Upper lobe of left lung (tissue), 4 donors: ENCODE data around the gene IFITM10.

Experiments used
- CTCF ChIP-seq, 6 experiments: fragments of 450-650 bp in 4 of 6; fragments of 200-600 bp in 2 of 6; sonication (generic) in 2 of 6; IDR thresholded peaks; one replicate each; pipeline ENCODE4 v1.5.1; 2016 to 2019; ENCODE audit warnings: antibody characterized with exemption in 6 of 6
- EP300 ChIP-seq, 4 donors: sonication (generic); formaldehyde crosslinking; IDR thresholded peaks; one replicate each; pipeline ENCODE4 v1.5.1; 2017; ENCODE audit warnings: antibody characterized with exemption in 4 of 4, control low read depth in 2 of 4
- POLR2A ChIP-seq, 4 donors: fragments of 450-650 bp; IDR thresholded peaks; one replicate each; pipeline ENCODE4 v1.5.1; 2016 to 2017; ENCODE audit warnings: antibody characterized with exemption in 4 of 4, mild to moderate bottlenecking in 2 of 4

- TF ChIP-seq EP300 (IDR thresholded peaks at IDR 0.05) (no peak), POLR2A (IDR thresholded peaks at IDR 0.05) (no peak), CTCF (IDR thresholded peaks at IDR 0.05) (no peak)
These were observed 42.6 kb downstream of the IFITM10 start for GRCh38 chr11:1707751-1708150.
